HG03039 (cell line): Measurements from ENCODE around the gene GJC3.
"Not testable (repeated sequence)": the region's sequence is repeated elsewhere in the genome, so short reads cannot be mapped to it uniquely, and the experiment has no call there.

Source experiments
- ATAC-seq: cut with Tn5 transposase; IDR thresholded peaks from one replicate; pipeline ENCODE4 v1.9.1; 2021; ENCODE audit warnings: mild to moderate bottlenecking, moderate library complexity; ENCODE audit not compliant: unreplicated experiment

GJC3 gene, protein sequence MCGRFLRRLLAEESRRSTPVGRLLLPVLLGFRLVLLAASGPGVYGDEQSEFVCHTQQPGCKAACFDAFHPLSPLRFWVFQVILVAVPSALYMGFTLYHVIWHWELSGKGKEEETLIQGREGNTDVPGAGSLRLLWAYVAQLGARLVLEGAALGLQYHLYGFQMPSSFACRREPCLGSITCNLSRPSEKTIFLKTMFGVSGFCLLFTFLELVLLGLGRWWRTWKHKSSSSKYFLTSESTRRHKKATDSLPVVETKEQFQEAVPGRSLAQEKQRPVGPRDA

GRCh38 chr7:99928994-99929729, at the start of gene GJC3:
Gene GJC3, minus strand, starts transcription at chr7:99929620. Its CDS starts 0 bp downstream, at chr7:99929620.
- no peak for ATAC-seq

DNA sequence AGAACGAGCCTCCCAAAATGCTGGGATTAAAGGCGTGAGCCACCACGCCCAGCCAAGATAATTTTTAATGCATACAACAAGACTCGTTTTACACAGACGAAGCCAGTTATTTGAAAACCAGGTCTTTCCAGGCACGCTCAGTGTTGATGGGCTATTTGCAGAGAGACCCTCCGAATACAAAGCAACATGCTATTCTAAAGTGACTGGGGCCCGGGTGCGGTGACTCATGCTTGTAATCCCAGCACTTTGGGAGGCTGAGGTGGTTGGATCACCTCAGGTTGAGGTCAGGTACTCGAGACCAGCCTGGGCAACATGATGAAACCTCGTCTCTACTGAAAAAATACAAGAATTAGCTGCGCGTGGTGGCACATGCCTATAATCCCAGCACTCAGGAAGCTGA, 47.2 kb upstream of the GJC3 start:
- no peak for ATAC-seq

DNA sequence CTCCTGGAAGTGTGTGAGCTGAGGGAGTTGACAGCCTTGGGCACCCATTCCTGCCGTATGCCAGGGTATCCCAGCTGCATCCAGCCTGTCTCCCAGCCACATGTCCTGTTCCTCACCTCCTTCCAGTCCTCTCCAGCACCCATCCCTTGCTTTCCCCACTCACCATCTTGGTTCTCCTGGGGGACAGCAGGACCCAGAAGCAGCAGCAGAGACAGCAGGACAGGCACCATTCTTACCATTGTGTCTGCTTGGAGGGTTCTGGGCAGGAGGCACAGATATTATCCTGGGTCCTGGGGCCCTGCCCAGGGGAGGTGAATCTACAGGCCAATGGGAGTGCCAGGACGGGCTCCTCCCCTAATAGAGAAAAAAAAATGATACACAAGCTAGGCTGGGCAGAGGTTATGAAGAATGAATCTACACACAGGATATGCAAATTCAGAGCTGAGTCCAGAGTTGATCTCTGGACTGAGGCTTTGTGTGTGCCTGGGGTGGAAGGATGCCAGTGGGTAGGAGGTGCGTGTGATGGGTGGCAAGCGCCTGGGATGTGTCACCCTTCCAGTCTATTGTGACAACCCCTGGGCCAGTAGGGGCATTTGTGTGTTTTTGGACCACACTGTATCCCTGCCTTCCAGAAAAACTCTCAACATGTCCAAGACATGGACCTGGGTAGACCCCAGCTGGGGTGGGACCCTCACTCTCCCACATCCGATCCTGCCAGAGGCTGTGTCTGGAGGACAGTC, 46.5 kb upstream of the GJC3 start, which contains the start of gene AZGP1:
AZGP1 (minus strand) TSS at position 250 of the 740 bp plus-strand sequence; CDS start at position 239, 11 bp downstream.
- ATAC-seq: no peak

GRCh38 chr7:99974681-99975080, 45.3 kb upstream of the GJC3 start:
- ATAC-seq: no peak

DNA sequence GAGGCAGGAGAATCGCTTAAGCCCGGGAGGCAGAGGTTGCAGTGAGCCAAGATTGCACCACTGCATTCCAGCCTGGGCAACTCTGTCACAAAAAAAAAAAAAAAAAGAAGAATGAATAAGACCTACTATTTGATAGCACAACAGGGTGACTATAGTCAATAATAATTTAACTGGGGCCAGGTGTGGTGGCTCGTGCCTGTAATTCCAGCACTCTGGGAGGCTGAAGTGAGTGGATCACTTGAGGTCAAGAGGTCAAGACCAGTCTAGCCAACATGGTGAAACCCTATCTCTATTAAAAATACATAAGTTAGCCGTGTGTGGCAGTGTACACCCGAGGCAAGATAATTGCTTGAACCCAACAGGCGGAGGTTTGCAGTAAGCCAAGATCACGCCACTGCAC, 44.4 kb upstream of the GJC3 start:
- ATAC-seq: not testable (repeated sequence)

DNA sequence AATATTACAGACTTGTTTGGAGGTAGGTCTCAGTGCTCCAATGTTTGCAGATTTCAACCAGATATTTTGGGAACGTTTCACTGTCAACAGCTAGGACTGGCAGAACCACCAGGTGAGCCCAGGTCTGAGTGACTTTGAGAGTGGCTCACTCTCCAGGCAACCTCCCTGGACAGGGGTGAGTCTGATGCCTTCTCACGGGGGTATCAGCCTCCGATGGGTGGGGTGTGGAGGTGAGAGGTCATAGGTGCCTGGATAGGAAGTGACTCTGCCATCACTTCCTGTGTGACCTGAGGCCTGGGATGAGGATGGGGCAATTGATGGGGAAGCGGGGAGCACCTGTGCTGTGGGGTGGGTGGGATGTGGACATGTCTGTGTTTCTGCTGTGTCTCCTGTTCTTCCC, 41.8 kb upstream of the GJC3 start:
- no peak for ATAC-seq

GRCh38 chr7:99969813-99970212, 40.4 kb upstream of the GJC3 start:
- ATAC-seq: not testable (repeated sequence)

DNA sequence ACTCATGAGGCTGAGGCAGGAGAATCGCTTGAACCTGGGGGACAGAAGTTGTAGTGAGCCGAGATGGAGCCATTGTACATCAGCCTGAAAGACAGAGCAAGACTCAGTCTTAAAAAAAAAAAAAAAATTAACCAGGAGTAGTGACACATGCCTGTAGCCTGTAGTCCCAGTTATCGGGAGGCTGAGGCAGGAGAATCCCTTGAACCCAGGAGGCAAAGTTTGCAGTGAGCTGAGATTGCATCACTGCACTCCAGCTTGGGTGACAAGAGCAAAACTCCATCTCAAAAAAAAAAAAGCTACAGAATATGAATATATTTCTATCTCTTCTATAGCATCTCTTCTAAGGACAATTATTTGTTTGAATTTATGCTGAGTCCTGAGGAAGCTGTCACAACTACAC, 39.9 kb upstream of the GJC3 start:
- no peak for ATAC-seq

GRCh38 chr7:99958564-99959227, 29.3 kb upstream of the GJC3 start:
- ATAC-seq: no peak

DNA sequence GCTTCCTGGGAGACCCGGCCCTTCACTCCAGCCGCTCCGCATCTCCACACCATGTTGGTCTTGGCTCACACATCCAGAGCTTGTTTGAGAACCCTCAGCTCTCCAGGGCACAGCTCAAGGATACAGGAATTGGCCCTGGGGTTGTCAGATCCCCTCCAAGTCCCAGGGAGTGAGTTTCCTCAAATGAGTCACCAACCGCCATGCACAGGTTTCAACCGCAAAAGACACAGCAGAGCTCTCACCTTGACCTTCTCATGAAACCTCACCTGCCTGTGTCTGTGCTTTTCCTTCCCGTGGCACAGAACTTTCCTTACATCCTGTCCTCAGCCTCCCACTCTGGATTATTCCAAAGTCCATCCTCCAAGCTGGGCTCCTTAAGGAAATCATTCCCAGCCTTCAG, 25.8 kb upstream of the GJC3 start:
- ATAC-seq: no peak

- not testable (repeated sequence) for ATAC-seq
Measured at GRCh38 chr7:99954643-99955042, 25.2 kb upstream of the GJC3 start.

DNA sequence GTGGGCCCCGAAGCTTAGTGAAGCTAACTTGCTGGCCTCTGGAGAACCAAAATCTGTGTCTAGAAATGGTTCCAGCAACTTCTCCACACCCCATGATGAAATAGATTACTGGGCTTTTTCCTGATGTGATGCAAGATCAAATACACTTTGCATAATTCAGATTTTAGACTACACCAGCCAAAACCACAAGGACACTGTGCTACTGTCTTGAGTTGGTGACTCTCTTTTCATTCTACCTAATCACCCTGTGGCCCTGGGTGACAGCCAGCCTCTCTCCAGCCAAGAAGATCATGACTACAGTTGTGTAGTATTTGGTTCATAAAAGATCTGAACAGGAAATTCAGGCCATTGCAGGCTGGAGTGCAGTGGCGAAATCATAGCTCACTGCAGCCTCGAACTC, 24.2 kb upstream of the GJC3 start:
- ATAC-seq: no peak

DNA sequence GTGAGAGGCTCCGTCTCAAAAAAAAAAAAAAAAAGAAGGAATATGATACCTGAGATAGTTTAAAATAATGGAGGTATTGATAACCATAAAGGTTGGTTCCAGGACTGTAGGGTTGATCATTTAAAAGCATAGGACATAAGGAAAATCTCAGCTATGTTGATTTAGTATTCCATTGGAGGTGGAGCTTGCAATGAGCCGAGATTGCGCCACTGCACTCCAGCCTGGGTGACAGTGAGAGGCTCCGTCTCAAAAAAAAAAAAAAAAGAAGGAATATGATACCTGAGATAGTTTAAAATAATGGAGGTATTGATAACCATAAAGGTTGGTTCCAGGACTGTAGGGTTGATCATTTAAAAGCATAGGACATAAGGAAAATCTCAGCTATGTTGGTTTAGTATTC, 23.2 kb upstream of the GJC3 start:
- ATAC-seq: not testable (repeated sequence)

- ATAC-seq: not testable (repeated sequence)
Measured at GRCh38 chr7:99950819-99951218, 21.4 kb upstream of the GJC3 start.

GRCh38 chr7:99949645-99950228, 20.3 kb upstream of the GJC3 start:
- no peak for ATAC-seq

- no peak for ATAC-seq
Measured at GRCh38 chr7:99947608-99948007, 18.2 kb upstream of the GJC3 start.

GRCh38 chr7:99944497-99945070, 15.2 kb upstream of the GJC3 start:
- no peak for ATAC-seq

- no peak for ATAC-seq
Measured at GRCh38 chr7:99943641-99944496, 14.4 kb upstream of the GJC3 start.

GRCh38 chr7:99938296-99938695, 8.9 kb upstream of the GJC3 start:
- ATAC-seq: no peak
